WTC11 (cell line): ENCODE results near the gene SHANK2. TPM values are rescaled to one million over a fixed set of nuclear protein-coding genes. Genes with fewer than 3 reads are reported as not detected.

ENCODE experiments used
- ATAC-seq: fragments of 200-7000 bp; cut with Tn5 transposase; 2 replicates; pipeline ENCODE4 v1.10.0; 2021; ENCODE audit warnings: mild to moderate bottlenecking, moderate library complexity
- CTCF ChIA-PET: fragments of 300-600 bp; sonication (Branson Sonifier 250); formaldehyde crosslinking; loops from one replicate; lab custom pipeline; 2021; ENCODE audit warnings: antibody characterized with exemption; lab: Charles Lee
- POLR2A ChIA-PET: fragments of 350-600 bp; sonication (Branson Sonifier 250); formaldehyde crosslinking; loops from one replicate; lab custom pipeline; 2021; ENCODE audit warnings: antibody characterized with exemption; lab: Charles Lee
- DNase-seq: peaks from one replicate; pipeline ENCODE4 v3.0.0; 2021; ENCODE audit warnings: low spot score
- H3K27ac Mint-ChIP-seq: 2 replicates; pipeline ENCODE4 v1.8.0; 2021; ENCODE audit warnings: mixed read lengths
- H3K27me3 Mint-ChIP-seq: 2 replicates; pipeline ENCODE4 v1.8.0; 2021; ENCODE audit warnings: low read depth, mild to moderate bottlenecking, moderate library complexity, mixed read lengths
- H3K36me3 Mint-ChIP-seq: 2 replicates; pipeline ENCODE4 v1.8.0; 2021; ENCODE audit warnings: mixed read lengths
- H3K4me1 Mint-ChIP-seq: 2 replicates; pipeline ENCODE4 v1.8.0; 2022; ENCODE audit warnings: mixed read lengths
- H3K4me3 Mint-ChIP-seq: 2 replicates; pipeline ENCODE4 v1.8.0; 2021; ENCODE audit warnings: mild to moderate bottlenecking, moderate library complexity, mixed read lengths
- H3K9me3 Mint-ChIP-seq: 2 replicates; pipeline ENCODE4 v1.8.0; 2021; ENCODE audit warnings: mixed read lengths
- ATF1 ChIP-seq: sonication (generic); formaldehyde crosslinking; IDR thresholded peaks from 2 replicates; pipeline ENCODE4 v1.8.1; 2023; ENCODE audit warnings: mild to moderate bottlenecking, moderate library complexity, missing genetic modification reagents
- CDX4 ChIP-seq: fragments of 250-450 bp; sonication (Bioruptor Pico); IDR thresholded peaks from 2 replicates; pipeline ENCODE4 v1.9.0; 2021; ENCODE audit warnings: moderate library complexity, mild to moderate bottlenecking, inconsistent platforms, borderline replicate concordance
- CREM ChIP-seq: sonication (generic); formaldehyde crosslinking; IDR thresholded peaks from 2 replicates; pipeline ENCODE4 v1.8.1; 2022; ENCODE audit warnings: mild to moderate bottlenecking, missing genetic modification reagents, moderate library complexity
- E2F5 ChIP-seq: sonication (generic); formaldehyde crosslinking; IDR thresholded peaks from 2 replicates; pipeline ENCODE4 v1.8.1; 2022; ENCODE audit warnings: mild to moderate bottlenecking, moderate library complexity, missing genetic modification reagents
- ELF4 ChIP-seq: sonication (generic); formaldehyde crosslinking; IDR thresholded peaks from 2 replicates; pipeline ENCODE4 v1.8.1; 2022; ENCODE audit warnings: low read depth, mild to moderate bottlenecking, moderate library complexity, missing genetic modification reagents
- ETV6 ChIP-seq: sonication (generic); formaldehyde crosslinking; IDR thresholded peaks from 2 replicates; pipeline ENCODE4 v1.8.1; 2022; ENCODE audit warnings: mild to moderate bottlenecking, missing genetic modification reagents
- FOXP1 ChIP-seq: sonication (generic); formaldehyde crosslinking; IDR thresholded peaks from 2 replicates; pipeline ENCODE4 v1.8.0; 2022; ENCODE audit warnings: missing genetic modification reagents, mild to moderate bottlenecking, moderate library complexity, borderline replicate concordance
- FOXP4 ChIP-seq: sonication (generic); formaldehyde crosslinking; IDR thresholded peaks from 2 replicates; pipeline ENCODE4 v1.8.0; 2022; ENCODE audit warnings: mild to moderate bottlenecking, missing genetic modification reagents
- GRHL2 ChIP-seq: fragments of 250-450 bp; sonication (Bioruptor Pico); IDR thresholded peaks from 2 replicates; pipeline ENCODE4 v1.8.0; 2022; ENCODE audit warnings: mild to moderate bottlenecking, moderate library complexity; ENCODE audit not compliant: insufficient replicate concordance, severe bottlenecking
- GTF2I ChIP-seq: fragments of 250-450 bp; sonication (Bioruptor Pico); conservative IDR thresholded peaks from 2 replicates; pipeline ENCODE4 v1.4.0; 2021; ENCODE audit warnings: mild to moderate bottlenecking
- HMGA2 ChIP-seq: fragments of 250-450 bp; sonication (Bioruptor Pico); IDR thresholded peaks from 2 replicates; pipeline ENCODE4 v1.4.0; 2021; ENCODE audit warnings: mild to moderate bottlenecking, moderate library complexity
- IRF2 ChIP-seq: sonication (generic); formaldehyde crosslinking; IDR thresholded peaks from 2 replicates; pipeline ENCODE4 v1.8.0; 2022; ENCODE audit warnings: low read depth, missing genetic modification reagents, borderline replicate concordance
- JAZF1 ChIP-seq: fragments of 250-450 bp; sonication (Bioruptor Pico); IDR thresholded peaks from 2 replicates; pipeline ENCODE4 v1.9.0; 2021; ENCODE audit warnings: moderate library complexity, mild to moderate bottlenecking, inconsistent platforms
- JUN ChIP-seq: sonication (generic); formaldehyde crosslinking; IDR thresholded peaks from 2 replicates; pipeline ENCODE4 v1.8.0; 2023; ENCODE audit warnings: mild to moderate bottlenecking, missing genetic modification reagents
- MXD4 ChIP-seq: fragments of 250-450 bp; sonication (Bioruptor Pico); IDR thresholded peaks from 2 replicates; pipeline ENCODE4 v1.8.0; 2021; ENCODE audit warnings: mild to moderate bottlenecking, moderate library complexity, borderline replicate concordance
- NR3C1 ChIP-seq: sonication (generic); formaldehyde crosslinking; conservative IDR thresholded peaks from 2 replicates; pipeline ENCODE4 v1.8.1; 2023; ENCODE audit warnings: low read depth, mild to moderate bottlenecking, missing genetic modification reagents
- ZMAT4 ChIP-seq: fragments of 250-450 bp; sonication (Bioruptor Pico); IDR thresholded peaks from 2 replicates; pipeline ENCODE4 v1.9.0; 2021; ENCODE audit warnings: mild to moderate bottlenecking
- ZNF138 ChIP-seq: sonication (generic); formaldehyde crosslinking; conservative IDR thresholded peaks from 2 replicates; pipeline ENCODE4 v1.8.1; 2022; ENCODE audit warnings: mild to moderate bottlenecking, moderate library complexity, missing genetic modification reagents
- ZNF232 ChIP-seq: sonication (generic); formaldehyde crosslinking; IDR thresholded peaks from 2 replicates; pipeline ENCODE4 v1.8.0; 2022; ENCODE audit warnings: mild to moderate bottlenecking, missing genetic modification reagents
- total RNA-seq: library from RNA; stranded (reverse); gene quantifications from 3 replicates; pipeline ENCODE4 v1.2.3, GENCODE V29; 2021
- TF ChIP-seq, protein P1 (sequence below): sonication (generic); formaldehyde crosslinking; IDR thresholded peaks from 2 replicates; pipeline ENCODE4 v1.8.0; 2022; ENCODE audit warnings: mild to moderate bottlenecking, missing genetic modification reagents
- TF ChIP-seq, protein P2 (sequence below): sonication (generic); formaldehyde crosslinking; IDR thresholded peaks from 2 replicates; pipeline ENCODE4 v1.8.0; 2023; ENCODE audit warnings: missing genetic modification reagents
- TF ChIP-seq, protein P3 (sequence below): sonication (generic); formaldehyde crosslinking; conservative IDR thresholded peaks from 2 replicates; pipeline ENCODE4 v1.8.1; 2022; ENCODE audit warnings: mild to moderate bottlenecking, missing genetic modification reagents
- TF ChIP-seq, protein P4 (sequence below): sonication (generic); formaldehyde crosslinking; IDR thresholded peaks from 2 replicates; pipeline ENCODE4 v1.8.0; 2023; ENCODE audit warnings: mild to moderate bottlenecking, missing genetic modification reagents

The SHANK2 gene
- total RNA-seq, 1 experiment from 2014 or later, result 64.8 TPM

- TF ChIP-seq ELF4 (CRISPR knock-in tag), result no peak
- TF ChIP-seq IRF2 (CRISPR knock-in tag), result no peak
- TF ChIP-seq ATF1 (CRISPR knock-in tag), result no peak
- TF ChIP-seq E2F5, result no peak
Observed at GRCh38 chr11:71285111-71285510, 32.7 kb upstream of the SHANK2 start (continued).

DNA sequence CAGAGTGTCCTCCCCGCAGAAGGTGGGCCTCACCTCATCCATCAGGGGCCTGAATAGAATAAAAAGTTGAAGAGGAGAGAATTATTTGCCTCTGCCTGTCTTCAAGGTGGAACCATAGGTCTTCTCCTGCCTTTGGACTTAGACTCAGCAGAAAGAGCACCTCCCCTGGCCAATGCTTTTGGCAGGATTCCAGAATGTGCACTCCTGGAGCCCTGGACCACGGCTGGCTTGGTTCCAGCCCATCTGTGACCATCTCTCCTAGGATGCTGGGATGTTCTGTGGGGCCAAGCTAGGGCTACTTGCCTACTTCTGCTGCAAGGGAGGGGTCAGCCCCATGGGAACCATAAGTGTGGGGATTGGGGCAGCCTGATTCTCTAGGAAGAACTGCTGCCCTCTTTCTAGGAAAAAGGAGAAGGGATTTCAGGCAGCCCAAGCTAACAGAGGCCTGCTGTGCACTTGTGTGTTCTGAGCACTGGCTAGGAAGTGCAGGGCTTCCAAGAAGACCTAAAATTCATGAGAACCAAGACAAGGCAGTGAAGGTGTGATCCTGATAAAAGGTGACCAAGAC, 32.2 kb upstream of the SHANK2 start:
- Mint-ChIP-seq H3K27me3 (peaks cover 11% of the 10 kb centered on the region; the same call in 1 of the 2 replicates), H3K9me3 (peaks cover 12% of the 10 kb centered on the region), H3K4me1 (peaks cover 18% of the 10 kb centered on the region), H3K4me3 (no peak overlapping the region), H3K27ac (no peak overlapping the region), H3K36me3 (peaks cover under 1% of the 10 kb centered on the region; the same call in 1 of the 2 replicates)
- TF ChIP-seq ZNF232 (CRISPR knock-in tag) (no peak), HMGA2 (CRISPR knock-in tag) (no peak), ZMAT4 (CRISPR knock-in tag) (no peak), JAZF1 (no peak), FOXP1 (no peak), NR3C1 (CRISPR knock-in tag) (no peak), ETV6 (CRISPR knock-in tag) (no peak), FOXP4 (no peak), ATF1 (CRISPR knock-in tag) (no peak), GTF2I (CRISPR knock-in tag) (no peak), JUN (CRISPR knock-in tag) (no peak), CREM (CRISPR knock-in tag) (no peak)
- TF ChIP-seq, protein P1, sequence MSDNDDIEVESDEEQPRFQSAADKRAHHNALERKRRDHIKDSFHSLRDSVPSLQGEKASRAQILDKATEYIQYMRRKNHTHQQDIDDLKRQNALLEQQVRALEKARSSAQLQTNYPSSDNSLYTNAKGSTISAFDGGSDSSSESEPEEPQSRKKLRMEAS (CRISPR knock-in tag), result no peak
- TF ChIP-seq, protein P2, sequence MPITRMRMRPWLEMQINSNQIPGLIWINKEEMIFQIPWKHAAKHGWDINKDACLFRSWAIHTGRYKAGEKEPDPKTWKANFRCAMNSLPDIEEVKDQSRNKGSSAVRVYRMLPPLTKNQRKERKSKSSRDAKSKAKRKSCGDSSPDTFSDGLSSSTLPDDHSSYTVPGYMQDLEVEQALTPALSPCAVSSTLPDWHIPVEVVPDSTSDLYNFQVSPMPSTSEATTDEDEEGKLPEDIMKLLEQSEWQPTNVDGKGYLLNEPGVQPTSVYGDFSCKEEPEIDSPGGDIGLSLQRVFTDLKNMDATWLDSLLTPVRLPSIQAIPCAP, result no peak
- TF ChIP-seq, protein P3, sequence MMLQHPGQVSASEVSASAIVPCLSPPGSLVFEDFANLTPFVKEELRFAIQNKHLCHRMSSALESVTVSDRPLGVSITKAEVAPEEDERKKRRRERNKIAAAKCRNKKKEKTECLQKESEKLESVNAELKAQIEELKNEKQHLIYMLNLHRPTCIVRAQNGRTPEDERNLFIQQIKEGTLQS (CRISPR knock-in tag), result no peak
- POLR2A ChIA-PET, result no interaction called here
- no peak for ATAC-seq
- DNase-seq, result no peak
- CTCF ChIA-PET, result interaction anchor here (1.0 kb wide), 1 partner anchor 198 kb away, joined by 3 read pairs; no protein-coding TSS in a partner anchor

GRCh38 chr11:71283971-71284441, 31.6 kb upstream of the SHANK2 start:
- ChIA-PET CTCF (interaction anchor here (1.0 kb wide), 1 partner anchor 197 kb away, joined by 3 read pairs; no protein-coding TSS in a partner anchor), POLR2A (no interaction called here)
- H3K27me3 Mint-ChIP-seq, result peaks cover 11% of the 10 kb centered on the region; the same call in 1 of the 2 replicates
- peaks cover 6% of the 10 kb centered on the region for H3K9me3 Mint-ChIP-seq
- DNase-seq (no peak), ATAC-seq (no peak)
- H3K4me3 Mint-ChIP-seq, result no peak overlapping the region
- H3K36me3 Mint-ChIP-seq, result no peaks in the 10 kb centered on the region
- peaks cover 24% of the 10 kb centered on the region for H3K4me1 Mint-ChIP-seq
- no peak overlapping the region for H3K27ac Mint-ChIP-seq
- TF ChIP-seq, protein P4, sequence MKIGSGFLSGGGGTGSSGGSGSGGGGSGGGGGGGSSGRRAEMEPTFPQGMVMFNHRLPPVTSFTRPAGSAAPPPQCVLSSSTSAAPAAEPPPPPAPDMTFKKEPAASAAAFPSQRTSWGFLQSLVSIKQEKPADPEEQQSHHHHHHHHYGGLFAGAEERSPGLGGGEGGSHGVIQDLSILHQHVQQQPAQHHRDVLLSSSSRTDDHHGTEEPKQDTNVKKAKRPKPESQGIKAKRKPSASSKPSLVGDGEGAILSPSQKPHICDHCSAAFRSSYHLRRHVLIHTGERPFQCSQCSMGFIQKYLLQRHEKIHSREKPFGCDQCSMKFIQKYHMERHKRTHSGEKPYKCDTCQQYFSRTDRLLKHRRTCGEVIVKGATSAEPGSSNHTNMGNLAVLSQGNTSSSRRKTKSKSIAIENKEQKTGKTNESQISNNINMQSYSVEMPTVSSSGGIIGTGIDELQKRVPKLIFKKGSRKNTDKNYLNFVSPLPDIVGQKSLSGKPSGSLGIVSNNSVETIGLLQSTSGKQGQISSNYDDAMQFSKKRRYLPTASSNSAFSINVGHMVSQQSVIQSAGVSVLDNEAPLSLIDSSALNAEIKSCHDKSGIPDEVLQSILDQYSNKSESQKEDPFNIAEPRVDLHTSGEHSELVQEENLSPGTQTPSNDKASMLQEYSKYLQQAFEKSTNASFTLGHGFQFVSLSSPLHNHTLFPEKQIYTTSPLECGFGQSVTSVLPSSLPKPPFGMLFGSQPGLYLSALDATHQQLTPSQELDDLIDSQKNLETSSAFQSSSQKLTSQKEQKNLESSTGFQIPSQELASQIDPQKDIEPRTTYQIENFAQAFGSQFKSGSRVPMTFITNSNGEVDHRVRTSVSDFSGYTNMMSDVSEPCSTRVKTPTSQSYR (CRISPR knock-in tag), result no peak
- TF ChIP-seq IRF2 (CRISPR knock-in tag), result no peak
- TF ChIP-seq MXD4, result no peak
- no peak for TF ChIP-seq GRHL2 (CRISPR knock-in tag)
- TF ChIP-seq ZNF138 (CRISPR knock-in tag), result no peak
- no peak for TF ChIP-seq CDX4 (CRISPR knock-in tag)
